Activated CD4-positive, alpha-beta T cell treated with anti-CD3 and anti-CD28 coated beads, Interleukin-2, amount 10 ng/mL, durations not matched to agents 7 days and 5 days (primary cell): ENCODE measurements around the gene AGBL5. TPM values are rescaled to one million over a fixed set of nuclear protein-coding genes. Genes with fewer than 3 reads are reported as not detected.
A peak's percentile ranks its signal among the peaks of the same experiment; 100 is the strongest.

ENCODE experiments used
- CTCF ChIA-PET: fragments of 350-600 bp; sonication (Branson Sonifier 250); formaldehyde crosslinking; loops from one replicate; lab custom pipeline; 2021; ENCODE audit warnings: antibody characterized with exemption; lab: Charles Lee
- POLR2A ChIA-PET: fragments of 350-600 bp; sonication (Branson Sonifier 250); formaldehyde crosslinking; loops from one replicate; lab custom pipeline; 2021; ENCODE audit warnings: antibody characterized with exemption; lab: Charles Lee
- DNase-seq: peaks from one replicate; pipeline ENCODE4 v3.0.0-alpha.2; 2020
- H3K27ac Mint-ChIP-seq: one replicate; pipeline ENCODE4 v1.8.0; 2021; ENCODE audit warnings: mild to moderate bottlenecking, moderate library complexity, mixed read lengths
- H3K27me3 Mint-ChIP-seq: one replicate; pipeline ENCODE4 v1.8.0; 2021; ENCODE audit warnings: mixed read lengths
- H3K36me3 Mint-ChIP-seq: one replicate; pipeline ENCODE4 v1.8.0; 2021; ENCODE audit warnings: low read depth, mixed read lengths
- H3K4me1 Mint-ChIP-seq: one replicate; pipeline ENCODE4 v1.8.0; 2021; ENCODE audit warnings: mixed read lengths
- H3K4me3 Mint-ChIP-seq: one replicate; pipeline ENCODE4 v1.8.0; 2021; ENCODE audit warnings: mild to moderate bottlenecking, moderate library complexity, mixed read lengths
- H3K9me3 Mint-ChIP-seq: one replicate; pipeline ENCODE4 v1.8.0; 2021; ENCODE audit warnings: mixed read lengths
- total RNA-seq, 2 experiments: library from RNA; stranded (reverse); gene quantifications; one replicate each; pipeline ENCODE4 v1.2.3, GENCODE V29; 2021

Gene AGBL5
- total RNA-seq, 2 experiments from 2014 or later: 17.9 to 19.1 TPM

DNA sequence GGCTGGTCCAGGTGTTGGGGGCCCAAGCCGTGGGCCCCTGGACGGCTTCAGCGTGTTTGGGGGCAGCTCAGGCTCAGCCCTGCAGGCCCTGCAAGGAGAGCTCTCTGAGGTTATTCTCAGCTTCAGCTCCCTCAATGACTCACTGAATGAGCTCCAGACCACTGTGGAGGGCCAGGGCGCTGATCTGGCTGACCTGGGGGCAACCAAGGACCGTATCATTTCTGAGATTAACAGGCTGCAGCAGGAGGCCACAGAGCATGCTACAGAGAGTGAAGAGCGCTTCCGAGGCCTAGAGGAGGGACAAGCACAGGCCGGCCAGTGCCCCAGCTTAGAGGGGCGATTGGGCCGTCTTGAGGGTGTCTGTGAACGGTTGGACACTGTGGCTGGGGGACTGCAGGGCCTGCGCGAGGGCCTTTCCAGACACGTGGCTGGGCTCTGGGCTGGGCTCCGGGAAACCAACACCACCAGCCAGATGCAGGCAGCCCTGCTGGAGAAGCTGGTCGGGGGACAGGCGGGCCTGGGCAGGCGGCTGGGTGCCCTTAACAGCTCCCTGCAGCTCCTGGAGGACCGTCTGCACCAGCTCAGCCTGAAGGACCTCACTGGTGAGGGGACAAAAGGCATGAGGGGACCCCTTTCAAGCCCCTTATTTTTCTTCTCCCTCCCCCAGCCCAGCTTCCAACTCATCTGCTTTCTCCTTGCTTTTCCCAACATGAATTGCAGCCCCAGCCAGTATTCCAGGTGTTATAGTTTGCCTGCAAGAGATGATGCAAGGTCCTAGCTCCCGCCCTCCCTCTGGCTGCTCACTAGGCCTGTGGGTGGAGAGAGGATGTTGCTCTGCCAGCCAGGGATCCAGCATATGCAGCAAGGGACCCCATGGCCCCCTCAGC, 32.2 kb downstream of the AGBL5 start:
- H3K4me3 Mint-ChIP-seq: no peak overlapping the region

DNA sequence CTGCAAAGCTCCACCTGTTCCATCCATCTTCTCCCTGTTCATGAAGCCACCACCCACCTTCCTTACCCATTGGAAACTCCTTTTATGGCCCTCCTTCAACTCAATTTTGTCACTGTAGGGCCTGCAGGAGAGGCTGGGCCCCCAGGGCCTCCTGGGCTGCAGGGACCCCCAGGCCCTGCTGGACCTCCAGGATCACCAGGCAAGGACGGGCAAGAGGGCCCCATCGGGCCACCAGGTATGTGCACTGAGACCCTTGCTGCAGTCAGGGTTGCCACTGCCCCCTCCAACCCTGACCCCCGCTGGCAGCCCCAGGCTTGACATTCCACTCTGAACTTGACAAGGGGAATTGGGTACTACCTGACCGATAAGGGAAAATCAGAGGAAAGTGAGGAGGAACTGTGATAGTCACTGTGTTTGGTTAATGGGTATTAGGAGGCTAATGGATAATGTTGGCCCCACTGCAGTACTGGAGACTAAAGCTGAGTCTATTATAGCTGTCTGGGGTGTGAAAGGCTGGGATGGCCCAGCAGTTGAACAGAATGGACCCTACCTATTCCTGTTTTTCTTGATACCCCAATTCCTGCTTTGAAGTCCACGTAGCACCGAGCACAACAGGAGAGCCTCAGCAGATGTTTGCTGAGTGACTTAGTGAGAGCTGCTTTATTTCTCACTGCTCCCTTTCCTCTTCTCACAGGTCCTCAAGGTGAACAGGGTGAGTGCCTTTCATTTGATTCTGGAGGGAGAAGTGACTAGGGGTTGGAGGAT, 33.0 kb downstream of the AGBL5 start:
- Mint-ChIP-seq H3K9me3 (no peaks in the 10 kb centered on the region), H3K27me3 (no peaks in the 10 kb centered on the region), H3K4me1 (peaks cover 54% of the 10 kb centered on the region), H3K27ac (peak overlapping the region; percentile 76), H3K4me3 (peak overlapping the region; percentile 61), H3K36me3 (no peaks in the 10 kb centered on the region)
- CTCF ChIA-PET: interaction anchor here (1.2 to 4.6 kb wide), 5 partner anchors 12 to 195 kb away, joined by 3 to 21 read pairs (median 4); partner anchors contain the start of genes AGBL5 and OST4
- POLR2A ChIA-PET: no interaction called here
- no peak for DNase-seq

More for the DNA sequence above, 32.2 kb downstream of the AGBL5 start:
- Mint-ChIP-seq H3K36me3 (no peaks in the 10 kb centered on the region), H3K27ac (peak overlapping the region; percentile 54), H3K4me1 (peaks cover 51% of the 10 kb centered on the region), H3K27me3 (no peaks in the 10 kb centered on the region), H3K9me3 (no peaks in the 10 kb centered on the region)
- ChIA-PET POLR2A (no interaction called here), CTCF (interaction anchor here (0.5 to 4.6 kb wide), 10 partner anchors 10 to 196 kb away, joined by 3 to 44 read pairs (median 4); partner anchors contain the start of genes AGBL5 and OST4)
- DNase-seq: no peak

DNA sequence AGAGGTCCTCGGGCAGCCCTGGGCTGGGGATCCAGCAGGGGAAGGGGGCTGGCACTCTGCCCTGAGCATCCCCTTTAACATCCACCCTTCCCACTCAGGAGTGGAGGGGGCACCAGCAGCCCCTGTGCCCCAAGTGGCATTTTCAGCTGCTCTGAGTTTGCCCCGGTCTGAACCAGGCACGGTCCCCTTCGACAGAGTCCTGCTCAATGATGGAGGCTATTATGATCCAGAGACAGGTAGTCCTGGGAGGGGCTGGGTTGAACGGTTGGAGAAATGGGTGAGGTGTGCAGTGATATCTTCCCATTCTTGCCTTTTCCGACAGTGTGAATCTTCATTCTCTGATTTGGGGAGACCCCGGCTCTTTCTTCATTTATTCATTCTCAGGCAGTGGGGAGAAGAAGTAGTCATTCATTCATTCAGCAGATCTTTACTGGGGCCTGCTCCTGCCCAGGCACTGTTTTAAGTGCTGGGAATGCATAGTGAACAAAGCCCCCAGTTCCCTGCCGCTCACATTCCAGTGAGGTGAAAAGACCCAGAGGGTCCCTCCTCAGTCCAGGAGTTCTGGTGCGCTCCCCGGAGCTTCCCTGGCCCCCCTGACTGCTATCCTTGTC, 33.7 kb downstream of the AGBL5 start:
- ChIA-PET POLR2A (no interaction called here), CTCF (interaction anchor here (1.0 to 4.6 kb wide), 7 partner anchors 13 to 182 kb away, joined by 3 to 21 read pairs (median 5); partner anchors contain the start of genes AGBL5 and OST4)
- no peaks in the 10 kb centered on the region for H3K27me3 Mint-ChIP-seq
- no peaks in the 10 kb centered on the region for H3K36me3 Mint-ChIP-seq
- H3K9me3 Mint-ChIP-seq: no peaks in the 10 kb centered on the region
- H3K4me1 Mint-ChIP-seq: peaks cover 54% of the 10 kb centered on the region
- H3K4me3 Mint-ChIP-seq: peak overlapping the region; percentile 61
- no peak for DNase-seq
- H3K27ac Mint-ChIP-seq: peak overlapping the region; percentile 76

DNA sequence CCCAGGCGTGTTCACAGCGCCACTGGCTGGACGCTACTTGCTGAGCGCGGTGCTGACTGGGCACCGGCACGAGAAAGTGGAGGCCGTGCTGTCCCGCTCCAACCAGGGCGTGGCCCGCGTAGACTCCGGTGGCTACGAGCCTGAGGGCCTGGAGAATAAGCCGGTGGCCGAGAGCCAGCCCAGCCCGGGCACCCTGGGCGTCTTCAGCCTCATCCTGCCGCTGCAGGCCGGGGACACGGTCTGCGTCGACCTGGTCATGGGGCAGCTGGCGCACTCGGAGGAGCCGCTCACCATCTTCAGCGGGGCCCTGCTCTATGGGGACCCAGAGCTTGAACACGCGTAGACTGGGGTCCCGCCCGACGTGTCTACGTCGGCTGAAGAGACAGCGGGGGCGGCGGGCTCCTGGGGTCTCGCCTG, 34.2 kb downstream of the AGBL5 start:
- Mint-ChIP-seq H3K9me3 (no peaks in the 10 kb centered on the region), H3K36me3 (no peaks in the 10 kb centered on the region), H3K4me1 (peaks cover 51% of the 10 kb centered on the region), H3K4me3 (peak overlapping the region; percentile 61), H3K27me3 (no peaks in the 10 kb centered on the region), H3K27ac (peak overlapping the region; percentile 76)
- CTCF ChIA-PET: interaction anchor here (1.0 to 4.6 kb wide), 6 partner anchors 14 to 181 kb away, joined by 3 to 21 read pairs (median 9); partner anchors contain the start of genes AGBL5 and OST4
- DNase-seq: peak; percentile 31
- POLR2A ChIA-PET: no interaction called here

DNA sequence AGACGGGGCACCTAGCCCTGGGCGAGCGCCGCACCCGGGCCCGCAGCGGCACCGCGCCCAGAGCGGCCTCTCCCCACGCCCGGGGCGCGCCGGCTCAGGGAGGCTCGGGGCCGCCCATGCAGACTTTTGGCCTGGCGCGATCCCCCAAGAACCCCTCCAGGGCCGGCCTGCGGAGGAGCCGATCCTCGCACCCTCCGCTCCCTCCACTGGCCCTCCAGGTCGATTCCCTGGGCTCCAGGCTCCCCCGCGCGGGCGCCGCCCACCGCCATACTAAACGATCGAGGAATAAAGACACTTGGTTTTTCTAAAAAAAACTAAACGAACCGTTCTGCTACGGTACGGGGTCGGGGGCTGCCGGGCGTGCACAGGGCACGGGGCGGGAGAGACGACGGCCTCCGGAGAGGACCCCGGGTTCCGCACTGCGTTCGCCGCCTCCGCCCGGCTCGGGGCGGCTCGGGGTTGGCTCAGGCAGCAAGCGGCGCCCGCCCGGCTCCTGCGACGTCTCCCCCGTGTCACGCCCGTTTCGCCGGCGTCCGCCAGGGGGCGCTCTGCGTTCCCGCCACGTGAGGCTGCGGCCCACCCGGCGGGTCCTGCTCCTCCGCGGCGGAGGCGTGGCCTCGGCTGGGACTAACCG, 34.7 kb downstream of the AGBL5 start:
- ChIA-PET CTCF (interaction anchor here (0.9 to 4.6 kb wide), 10 partner anchors 12 to 212 kb away, joined by 3 to 21 read pairs (median 4); partner anchors contain the start of genes AGBL5 and OST4), POLR2A (interaction anchor here (1.0 kb wide), 1 partner anchor 18 kb away, joined by 3 read pairs; no protein-coding TSS in a partner anchor)
- H3K27me3 Mint-ChIP-seq: no peaks in the 10 kb centered on the region
- H3K9me3 Mint-ChIP-seq: no peaks in the 10 kb centered on the region
- peak overlapping the region; percentile 90 for H3K27ac Mint-ChIP-seq
- DNase-seq: peak; percentile 95
- H3K36me3 Mint-ChIP-seq: no peaks in the 10 kb centered on the region
- H3K4me1 Mint-ChIP-seq: peaks cover 46% of the 10 kb centered on the region
- H3K4me3 Mint-ChIP-seq: peak overlapping the region; percentile 79

DNA sequence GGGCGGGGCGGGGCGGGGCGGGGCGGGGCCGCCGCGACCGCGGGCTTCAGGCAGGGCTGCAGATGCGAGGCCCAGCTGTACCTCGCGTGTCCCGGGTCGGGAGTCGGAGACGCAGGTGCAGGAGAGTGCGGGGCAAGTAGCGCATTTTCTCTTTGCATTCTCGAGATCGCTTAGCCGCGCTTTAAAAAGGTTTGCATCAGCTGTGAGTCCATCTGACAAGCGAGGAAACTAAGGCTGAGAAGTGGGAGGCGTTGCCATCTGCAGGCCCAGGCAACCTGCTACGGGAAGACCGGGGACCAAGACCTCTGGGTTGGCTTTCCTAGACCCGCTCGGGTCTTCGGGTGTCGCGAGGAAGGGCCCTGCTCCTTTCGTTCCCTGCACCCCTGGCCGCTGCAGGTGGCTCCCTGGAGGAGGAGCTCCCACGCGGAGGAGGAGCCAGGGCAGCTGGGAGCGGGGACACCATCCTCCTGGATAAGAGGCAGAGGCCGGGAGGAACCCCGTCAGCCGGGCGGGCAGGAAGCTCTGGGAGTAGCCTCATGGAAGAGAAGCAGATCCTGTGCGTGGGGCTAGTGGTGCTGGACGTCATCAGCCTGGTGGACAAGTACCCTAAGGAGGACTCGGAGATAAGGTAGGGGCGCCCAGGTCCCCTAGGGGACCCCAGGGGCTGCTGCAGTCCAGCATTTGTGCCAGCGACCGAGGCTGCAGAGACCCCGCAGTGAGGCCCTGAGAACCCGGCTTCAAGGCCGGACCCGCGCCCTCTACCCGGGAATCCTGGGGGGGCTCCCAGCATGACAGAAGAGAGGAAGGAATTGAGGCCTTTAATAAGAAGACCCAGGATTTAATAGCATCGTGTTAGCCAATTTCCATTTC, 35.5 kb downstream of the AGBL5 start, which contains the start of gene KHK:
TSS of gene KHK (plus strand) at position 49 of the 870 bp plus-strand sequence. CDS start at position 537, 488 bp downstream.
- ChIA-PET POLR2A (interaction anchor here (0.6 to 1.0 kb wide), 2 partner anchors 18 to 407 kb away, joined by 3 read pairs; no protein-coding TSS in a partner anchor), CTCF (interaction anchor here (0.7 to 4.4 kb wide), 11 partner anchors 13 to 636 kb away, joined by 3 to 21 read pairs (median 4); partner anchors contain the start of genes OST4 and PREB)
- peak; percentile 36 for DNase-seq
- Mint-ChIP-seq H3K27ac (peak within 1 kb of the TSS; percentile 90), H3K9me3 (no peaks in the 10 kb centered on the region), H3K4me3 (peak within 1 kb of the TSS; percentile 79), H3K27me3 (no peaks in the 10 kb centered on the region), H3K4me1 (peaks cover 41% of the 10 kb centered on the region), H3K36me3 (no peaks in the 10 kb centered on the region)

DNA sequence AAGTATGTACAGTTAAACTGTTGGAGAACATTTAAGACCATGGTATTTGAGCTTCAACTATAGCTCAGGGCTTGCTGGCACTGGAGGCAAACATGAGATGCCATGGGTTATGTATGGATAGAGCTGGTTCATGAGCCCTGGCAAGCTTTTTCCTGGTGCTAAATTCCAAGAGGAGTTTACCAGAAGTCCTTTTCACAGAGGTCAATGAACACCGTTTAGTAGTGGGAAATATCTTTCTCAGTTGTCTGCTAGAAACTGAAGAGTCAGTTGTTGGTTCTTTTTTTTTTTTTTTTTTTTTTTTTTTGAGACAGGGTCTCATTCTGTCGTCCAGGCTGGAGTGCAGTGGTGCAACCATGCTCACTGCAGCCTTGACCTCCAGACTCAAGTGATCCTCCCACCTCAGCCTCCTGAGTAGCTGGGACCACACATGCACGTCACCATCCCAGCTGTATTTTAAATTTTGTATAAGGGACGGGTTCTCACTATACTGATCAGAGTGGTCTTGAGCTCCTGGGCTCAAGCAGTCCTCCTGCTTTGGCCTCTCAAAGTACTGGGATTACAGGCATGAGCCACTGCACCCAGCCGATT, 36.4 kb downstream of the AGBL5 start:
- Mint-ChIP-seq H3K27me3 (no peaks in the 10 kb centered on the region), H3K4me3 (peak overlapping the region; percentile 79), H3K36me3 (no peaks in the 10 kb centered on the region), H3K27ac (no peak overlapping the region), H3K4me1 (peaks cover 41% of the 10 kb centered on the region), H3K9me3 (no peaks in the 10 kb centered on the region)
- no peak for DNase-seq
- ChIA-PET CTCF (interaction anchor here (1.0 to 4.4 kb wide), 6 partner anchors 12 to 235 kb away, joined by 3 to 21 read pairs (median 6); partner anchors contain the start of genes MPV17, OST4 and PREB), POLR2A (no interaction called here)

DNA sequence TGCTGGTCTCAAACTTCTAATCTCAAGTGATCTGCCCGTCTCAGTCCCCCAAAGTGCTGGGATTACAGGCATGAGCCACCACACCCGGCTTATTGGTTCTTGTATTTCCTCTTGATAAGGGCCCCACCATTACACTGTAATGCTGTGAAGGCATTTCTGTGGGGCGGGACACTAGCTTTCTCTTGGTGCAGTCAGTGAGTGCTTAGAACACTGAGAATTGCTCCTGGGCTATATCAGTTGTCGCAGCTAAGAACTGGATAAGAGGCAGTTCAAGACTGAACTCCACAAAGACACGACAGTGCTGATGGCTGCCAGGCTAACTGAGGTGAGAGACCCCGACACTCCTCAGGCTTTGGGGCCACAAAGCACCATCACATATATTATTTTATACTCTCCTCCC, 37.2 kb downstream of the AGBL5 start:
- Mint-ChIP-seq H3K4me3 (no peak overlapping the region), H3K27ac (no peak overlapping the region)
- POLR2A ChIA-PET: no interaction called here

DNA sequence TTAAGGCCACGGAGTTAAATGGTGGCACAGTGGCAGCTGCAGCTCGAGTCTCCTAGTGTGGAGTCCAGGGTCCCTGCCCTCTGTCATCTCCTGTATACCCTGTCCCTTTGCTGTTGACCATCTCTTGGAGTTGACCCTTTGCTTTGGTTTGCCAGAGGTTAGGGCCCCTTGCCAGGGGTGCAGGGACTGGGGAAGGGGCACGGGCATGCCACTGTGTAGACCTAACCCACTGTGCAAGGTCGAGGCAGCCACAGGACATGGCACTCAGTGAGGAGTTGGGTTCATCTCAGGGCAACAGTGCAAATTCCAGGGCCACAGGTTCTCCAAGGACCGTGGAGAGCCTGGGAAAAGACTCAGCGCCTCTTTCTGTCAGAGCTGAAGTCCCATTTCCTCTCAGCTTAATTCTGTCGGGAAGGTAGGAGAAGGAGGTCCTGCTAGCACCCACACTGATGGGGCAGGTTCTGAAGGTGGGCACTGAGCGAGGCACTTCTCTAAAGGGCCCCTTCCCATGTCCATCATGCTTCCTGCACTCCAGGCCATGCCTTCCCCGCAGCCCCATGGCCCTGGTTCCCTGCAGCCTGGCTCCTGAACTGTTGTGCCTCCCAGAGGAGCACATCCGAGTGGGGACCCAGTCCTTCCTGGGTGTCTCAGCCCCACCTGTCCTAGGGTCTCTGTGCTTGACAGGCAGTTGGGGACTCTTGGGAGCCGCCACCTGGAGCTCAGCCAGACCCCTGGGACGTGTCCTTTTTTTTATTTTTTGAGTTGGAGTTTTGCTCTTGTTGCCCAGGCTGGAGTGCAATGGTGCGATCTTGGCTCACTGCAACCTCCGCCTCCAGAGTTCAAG, 37.9 kb downstream of the AGBL5 start:
- ChIA-PET POLR2A (interaction anchor here (0.7 kb wide), 1 partner anchor 205 kb away, joined by 3 read pairs; no protein-coding TSS in a partner anchor), CTCF (interaction anchor here (0.7 to 1.8 kb wide), 7 partner anchors 10 to 1259 kb away, joined by 3 to 5 read pairs (median 3); partner anchors contain the start of genes OST4 and TMEM214)
- no peak for DNase-seq

More for the DNA sequence above, 37.2 kb downstream of the AGBL5 start:
- CTCF ChIA-PET: interaction anchor here (1.0 to 4.4 kb wide), 6 partner anchors 11 to 234 kb away, joined by 3 to 21 read pairs (median 5); partner anchors contain the start of genes MPV17, OST4, PREB and TMEM214
- H3K27me3 Mint-ChIP-seq: no peaks in the 10 kb centered on the region
- peaks cover 40% of the 10 kb centered on the region for H3K4me1 Mint-ChIP-seq
- H3K36me3 Mint-ChIP-seq: no peaks in the 10 kb centered on the region
- no peaks in the 10 kb centered on the region for H3K9me3 Mint-ChIP-seq
- DNase-seq: no peak

More for the DNA sequence above, 37.9 kb downstream of the AGBL5 start:
- Mint-ChIP-seq H3K27me3 (no peaks in the 10 kb centered on the region), H3K27ac (no peak overlapping the region), H3K4me1 (peaks cover 36% of the 10 kb centered on the region), H3K36me3 (no peaks in the 10 kb centered on the region), H3K4me3 (no peak overlapping the region), H3K9me3 (no peaks in the 10 kb centered on the region)
